Activated T-helper 1 cell treated with Interleukin-2 at 50 U/mL for 16 hours (primary cell): Measurements from ENCODE around the gene DRC7.
"Not testable (repeated sequence)": the region's sequence is repeated elsewhere in the genome, so short reads cannot be mapped to it uniquely, and the experiment has no call there.

Experiments used
- DNase-seq: peaks from one replicate; pipeline ENCODE4 v3.0.0-alpha.2; 2020; ENCODE audit warnings: low read depth

Gene DRC7

DNA sequence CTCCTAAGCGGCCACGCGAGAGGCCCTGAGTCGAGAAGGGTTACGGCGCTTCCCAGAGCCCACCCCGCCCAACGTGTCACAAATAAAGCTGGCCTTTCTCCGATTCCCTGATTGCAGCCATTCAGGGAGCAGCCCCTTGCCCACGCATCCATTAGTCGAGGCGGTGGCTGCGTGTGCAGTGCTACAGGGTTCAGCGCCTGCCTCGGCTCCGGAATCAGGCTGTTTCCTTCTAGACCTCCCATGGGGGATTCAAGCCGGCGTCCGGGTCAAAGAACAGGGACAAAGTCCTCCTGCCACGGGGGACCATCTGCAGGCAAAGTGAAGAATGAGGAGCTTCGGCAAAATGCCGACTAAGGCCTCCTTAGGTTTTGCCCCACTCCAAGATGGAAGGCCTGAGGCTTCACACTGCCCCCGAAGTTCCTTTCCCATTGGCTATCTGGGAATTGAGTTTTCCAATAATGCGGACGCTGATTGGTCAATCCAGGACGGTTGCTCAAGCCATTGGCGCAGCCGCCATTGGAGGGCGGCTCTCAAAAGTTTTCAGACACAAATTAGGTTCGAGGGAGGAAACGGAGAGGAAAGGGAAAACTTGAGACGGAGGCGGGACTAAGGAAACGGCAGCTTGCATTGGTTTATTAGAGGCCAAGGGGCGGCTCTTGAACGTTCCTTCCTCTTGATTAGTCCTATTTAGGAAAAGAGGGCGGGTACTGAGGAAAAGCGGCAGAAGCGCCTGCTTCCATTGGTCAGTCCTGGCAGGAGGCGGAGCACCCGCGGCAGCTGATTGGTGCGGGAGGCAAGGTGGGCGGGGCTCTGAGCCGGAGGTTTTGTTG, 40.5 kb downstream of the DRC7 start:
- DNase-seq = peak; percentile 96

DNA sequence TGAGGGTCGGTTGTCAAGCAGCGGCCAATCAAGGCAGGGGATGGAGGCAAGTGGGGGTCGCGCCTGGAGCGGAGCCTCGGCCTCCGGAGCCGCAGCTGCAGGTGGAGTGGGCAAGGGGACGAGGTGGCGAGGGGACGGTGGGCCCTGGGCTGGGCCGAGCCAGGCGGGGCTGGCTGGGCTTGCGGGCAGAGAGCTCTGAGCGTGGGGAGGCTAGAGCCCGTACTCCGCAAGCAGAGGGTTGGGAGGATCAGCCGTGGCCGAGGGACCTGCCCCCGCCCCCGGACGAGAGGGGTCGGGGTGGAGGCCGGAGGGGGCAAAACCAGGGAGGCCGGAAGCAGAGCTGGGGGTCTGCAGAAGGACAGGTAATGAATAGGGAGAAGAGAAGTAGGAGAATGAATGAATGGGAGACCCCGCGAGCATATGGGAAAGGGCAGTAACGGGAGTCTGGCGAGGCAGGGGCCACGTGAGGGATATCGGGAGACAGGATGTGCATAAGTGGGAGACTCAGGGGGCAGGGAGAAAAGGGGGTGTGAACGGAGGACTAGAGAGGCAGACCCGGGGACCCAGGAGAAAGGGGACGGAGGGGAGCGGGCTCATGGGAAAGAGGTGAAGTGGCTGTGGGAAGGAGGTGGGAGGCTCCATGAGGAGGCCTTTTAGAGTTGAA, 41.3 kb downstream of the DRC7 start, which contains the start of gene KATNB1:
Gene KATNB1, plus strand, starts transcription at position 16 of the 664 bp plus-strand sequence. CDS start 1,474 bp downstream, outside the sequence.
- no peak for DNase-seq

GRCh38 chr16:57736419-57737351, 42.1 kb downstream of the DRC7 start:
- DNase-seq = peak; percentile 23

GRCh38 chr16:57738844-57739243, 44.2 kb downstream of the DRC7 start:
- no peak for DNase-seq

DNA sequence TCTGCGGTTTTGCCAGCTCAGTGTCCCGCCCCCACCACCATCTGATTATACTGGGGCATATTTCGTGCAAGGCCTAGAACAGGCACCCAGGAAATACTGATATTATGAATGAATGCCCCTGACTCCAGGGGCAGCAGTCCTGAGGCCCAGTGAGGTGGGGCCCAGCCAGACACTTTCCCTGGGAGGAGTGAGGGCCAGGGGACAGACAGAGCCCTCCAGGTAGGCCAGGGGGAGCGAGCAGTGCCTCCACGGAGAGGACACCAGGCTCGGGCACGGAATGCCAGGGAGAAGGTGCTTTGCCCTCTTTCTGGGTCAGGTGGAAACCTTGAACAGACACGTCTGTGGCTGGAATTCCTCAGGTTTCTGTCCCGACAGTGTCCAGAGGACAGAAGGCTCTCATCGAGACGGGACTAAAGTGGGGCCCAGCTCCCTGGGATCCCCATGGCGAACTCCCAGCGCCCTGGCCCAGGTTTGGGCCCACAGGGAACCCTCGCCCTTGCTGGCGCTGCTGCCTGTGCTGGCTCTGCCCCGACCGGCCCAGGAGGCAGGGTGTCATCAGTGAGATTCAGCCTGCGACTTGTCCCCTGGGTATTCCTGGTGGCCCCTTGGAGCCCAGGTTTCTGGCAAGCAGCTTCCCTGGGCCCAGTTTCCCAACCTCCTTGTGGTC, 45.3 kb downstream of the DRC7 start:
- no peak for DNase-seq

- DNase-seq = no peak
These were observed 45.9 kb downstream of the DRC7 start for GRCh38 chr16:57740423-57741071.

DNA sequence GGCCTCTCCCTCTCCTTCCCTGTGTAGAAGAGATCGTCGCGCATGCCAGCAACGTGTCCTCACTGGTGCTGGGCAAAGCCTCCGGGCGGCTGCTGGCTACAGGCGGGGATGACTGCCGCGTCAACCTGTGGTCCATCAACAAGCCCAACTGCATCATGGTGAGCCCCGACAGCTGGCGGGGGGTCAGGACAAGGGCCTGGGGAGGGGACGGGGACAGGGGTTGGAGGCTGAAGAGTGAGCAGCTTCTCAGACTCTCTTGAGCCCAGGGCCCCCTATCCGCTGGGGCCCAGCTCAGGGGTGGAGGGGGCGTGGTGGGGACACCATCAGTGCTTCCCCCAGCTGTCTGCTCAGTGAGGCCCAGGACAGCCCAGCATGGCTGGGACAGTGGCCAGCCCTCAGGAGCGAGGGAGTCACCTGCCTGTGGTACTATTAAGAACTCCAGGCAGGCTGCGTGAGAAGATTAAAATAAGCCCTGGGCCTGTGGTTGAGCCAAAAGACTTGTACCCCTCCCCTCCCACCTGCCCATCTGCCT, 47.1 kb downstream of the DRC7 start:
- DNase-seq = no peak

GRCh38 chr16:57742543-57742942, 47.9 kb downstream of the DRC7 start:
- DNase-seq = no peak

GRCh38 chr16:57743458-57743857, 48.9 kb downstream of the DRC7 start:
- DNase-seq = no peak

- no peak for DNase-seq
These were observed 49.5 kb downstream of the DRC7 start for GRCh38 chr16:57743886-57744641.

DNA sequence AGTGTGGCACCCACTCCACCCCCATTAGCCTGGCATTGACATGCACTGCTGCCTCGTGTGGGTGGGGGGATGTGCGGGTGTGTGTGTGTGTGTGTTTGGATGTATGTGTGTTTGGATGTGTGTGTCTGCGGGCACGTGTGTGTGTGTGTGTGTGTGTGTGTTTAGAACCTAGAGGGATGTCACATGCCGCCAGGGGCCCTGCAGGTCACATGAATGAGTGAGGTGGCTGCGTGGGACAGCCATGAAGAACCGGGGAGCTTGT, 50.0 kb downstream of the DRC7 start:
- DNase-seq = no peak

- DNase-seq = no peak
These were observed 51.2 kb downstream of the DRC7 start for GRCh38 chr16:57745768-57746167.

DNA sequence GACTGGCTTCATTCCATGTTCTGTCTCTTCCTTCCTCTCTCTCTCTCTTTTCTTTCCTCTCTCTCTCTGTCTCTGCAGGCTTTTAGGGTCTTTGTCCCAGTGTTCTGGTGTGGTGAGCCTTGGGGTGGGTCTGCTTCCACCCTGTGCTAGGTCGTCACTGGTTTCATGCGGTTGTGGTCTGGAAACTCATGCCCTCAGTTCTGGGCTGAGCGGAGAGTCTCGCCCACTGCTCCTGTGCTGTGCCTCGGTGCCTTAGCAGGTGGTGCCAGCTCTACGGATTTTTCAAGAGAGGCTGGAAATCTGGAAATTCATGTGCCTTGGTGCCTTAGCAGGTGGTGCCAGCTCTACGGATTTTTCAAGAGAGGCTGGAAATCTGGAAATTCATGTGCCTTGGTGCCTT, 51.7 kb downstream of the DRC7 start:
- not testable (repeated sequence) for DNase-seq

DNA sequence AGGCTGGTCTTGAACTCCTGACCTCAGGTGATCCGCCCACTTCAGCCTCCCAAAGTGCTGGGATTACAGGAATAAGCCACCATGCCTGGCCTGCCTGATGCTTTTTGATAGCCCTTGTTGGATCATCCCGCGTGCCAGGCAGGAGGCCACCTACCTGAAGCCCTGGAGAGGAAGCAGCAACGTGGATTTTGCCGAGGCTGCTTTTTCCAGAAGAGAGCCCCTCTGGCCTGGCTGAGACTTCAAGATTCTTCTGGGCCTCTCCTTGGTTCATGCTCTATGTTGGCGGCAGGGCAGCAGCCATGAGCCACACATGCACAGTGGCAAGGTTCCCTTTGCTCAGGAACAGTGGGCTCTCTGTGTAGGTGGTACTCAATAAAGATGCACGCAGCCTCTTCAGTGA, 52.5 kb downstream of the DRC7 start:
- DNase-seq = no peak

DNA sequence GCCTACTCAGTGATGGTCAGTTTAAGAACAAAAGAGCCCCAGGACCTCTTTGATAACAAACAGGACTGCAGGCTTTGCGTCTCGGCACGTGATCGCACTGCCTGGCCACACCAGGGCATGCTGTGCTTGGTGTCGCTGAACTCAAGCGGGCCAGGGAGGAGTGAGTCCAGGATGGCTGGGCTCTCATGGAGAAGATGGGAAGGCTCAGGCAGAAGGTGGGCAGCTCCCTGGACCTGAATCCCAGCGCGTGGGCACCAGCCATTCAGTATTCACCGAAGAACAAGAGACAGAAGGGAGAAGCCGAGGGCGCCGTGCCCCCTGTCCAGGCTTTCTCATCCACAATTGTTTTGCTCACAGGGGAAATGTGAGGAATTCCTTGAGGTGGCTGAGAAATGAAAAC, 52.9 kb downstream of the DRC7 start:
- no peak for DNase-seq

DNA sequence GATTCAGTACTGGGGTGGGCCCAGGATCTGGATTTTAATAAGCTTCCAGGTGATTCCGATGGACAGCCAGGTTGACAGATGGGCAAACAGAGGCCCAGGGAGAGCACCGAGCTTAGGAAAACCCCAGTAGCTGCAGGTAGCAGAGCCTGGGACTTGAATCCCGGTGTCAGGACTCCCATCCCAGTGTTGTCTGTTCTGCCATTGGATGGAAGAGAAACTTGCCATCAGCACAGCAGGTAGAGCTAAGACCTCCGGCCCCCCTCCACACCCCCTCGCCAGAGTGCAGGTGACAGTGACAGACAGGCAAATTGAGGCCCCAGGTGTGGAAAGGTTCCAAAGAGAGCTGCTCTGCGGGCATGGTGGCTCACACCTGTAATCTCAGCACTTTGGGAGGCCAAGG, 53.4 kb downstream of the DRC7 start:
- no peak for DNase-seq

GRCh38 chr16:57748596-57748995, 54.0 kb downstream of the DRC7 start:
- DNase-seq = no peak

GRCh38 chr16:57749101-57749692, 54.6 kb downstream of the DRC7 start:
- no peak for DNase-seq

DNA sequence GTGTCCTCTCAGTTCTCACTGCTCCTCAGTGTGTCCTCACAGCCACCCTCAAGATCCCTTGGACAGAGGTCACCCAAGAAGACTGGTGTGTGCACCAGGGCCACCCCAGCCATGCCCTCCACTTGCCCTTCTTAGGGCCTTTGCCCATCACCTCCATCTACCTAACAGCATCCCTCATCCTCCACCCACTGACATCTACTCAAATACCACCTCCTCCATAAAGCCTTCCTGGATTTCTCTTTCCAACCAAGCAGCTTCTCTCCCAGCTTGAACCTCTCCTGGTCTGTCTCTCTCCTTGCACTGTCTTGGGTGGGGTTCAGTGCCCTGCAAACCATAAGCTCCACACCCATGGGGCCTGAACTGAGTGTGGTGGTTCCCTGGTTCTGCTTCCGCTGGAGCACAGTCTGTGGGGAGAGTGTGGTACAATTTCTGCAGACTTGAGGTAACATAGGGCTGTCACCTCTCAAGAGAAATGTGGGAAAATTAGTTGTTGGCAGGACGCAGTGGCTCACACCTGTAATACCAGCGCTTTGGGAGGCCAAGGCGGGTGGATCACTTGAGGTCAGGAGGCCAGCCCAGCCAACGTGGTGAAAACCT, 55.3 kb downstream of the DRC7 start:
- no peak for DNase-seq
